KBM-7 (cell line): ENCODE results near the gene LBX1.

Experiments
- DNase-seq: peaks from one replicate; pipeline ENCODE4 v3.0.0-alpha.2; 2015
- in situ Hi-C: fragments of 300-500 bp; cut with MboI; formaldehyde crosslinking; loops from 2 replicates; pipeline ENCODE4 v1.14.3; 2020; ENCODE audit warnings: low sequenced_read_pairs, low pct_unique_long_range_greater_than_20kb, mixed read lengths

Gene LBX1

DNA sequence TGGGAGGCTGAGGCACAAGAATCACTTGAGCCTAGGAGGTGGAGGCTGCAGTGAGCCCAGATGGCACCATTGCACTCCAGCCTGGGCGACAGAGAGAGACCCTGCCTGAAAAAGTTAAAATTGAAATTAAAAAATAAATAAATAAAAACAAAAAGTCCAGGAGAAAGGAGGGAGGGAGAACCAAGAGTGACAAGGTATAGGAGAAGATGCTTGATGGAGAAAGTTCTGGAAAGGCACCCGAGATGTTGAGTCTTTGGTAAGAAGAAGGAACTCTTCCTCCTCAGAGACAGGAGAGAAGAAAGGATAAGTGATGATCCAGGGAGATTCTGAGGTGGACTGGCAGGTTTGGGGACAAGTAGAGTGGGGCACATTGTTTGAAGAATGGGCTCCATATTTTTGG is 17.4 kb upstream of the LBX1 start:
- DNase-seq: no peak
- in situ Hi-C loops: no loop called here

DNA sequence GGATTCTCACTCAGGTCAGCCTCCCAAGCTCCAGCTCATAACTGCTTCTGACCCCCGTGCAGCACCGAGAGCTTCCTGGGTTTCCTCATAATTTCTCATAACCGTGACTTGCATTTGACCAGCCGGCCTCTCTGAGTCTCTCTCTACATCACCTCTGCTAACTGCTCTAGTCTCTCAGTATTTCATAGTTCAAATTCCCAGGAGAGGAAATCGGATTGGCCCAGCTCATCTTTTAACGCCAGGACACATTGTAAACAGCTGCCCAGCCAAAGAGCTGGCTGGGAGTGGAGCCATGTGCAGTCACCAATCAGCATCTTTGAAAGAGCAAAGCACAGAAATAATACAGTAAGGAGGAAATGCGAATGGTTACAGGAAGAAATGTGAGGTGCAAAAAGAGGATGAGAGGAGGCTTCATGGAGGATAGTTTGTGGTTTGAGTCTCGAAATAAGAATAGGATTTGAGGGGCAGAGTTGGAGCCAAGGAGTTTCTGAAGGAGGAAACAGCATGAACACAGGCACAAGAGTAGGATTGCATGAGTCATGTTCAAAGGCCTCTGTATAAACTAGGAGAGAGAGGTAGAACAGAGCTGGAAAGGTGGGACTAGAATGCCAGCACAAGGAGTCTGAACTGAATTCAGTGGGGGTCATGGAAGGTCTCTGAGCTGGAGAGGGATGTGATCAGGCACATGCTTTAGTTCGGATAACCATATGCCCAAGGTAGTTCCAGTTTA is 15.2 kb upstream of the LBX1 start:
- in situ Hi-C loops: no loop called here
- no peak for DNase-seq

- in situ Hi-C loops: no loop called here
- no peak for DNase-seq
Measured at GRCh38 chr10:101241840-101242707, 12.8 kb upstream of the LBX1 start.

DNA sequence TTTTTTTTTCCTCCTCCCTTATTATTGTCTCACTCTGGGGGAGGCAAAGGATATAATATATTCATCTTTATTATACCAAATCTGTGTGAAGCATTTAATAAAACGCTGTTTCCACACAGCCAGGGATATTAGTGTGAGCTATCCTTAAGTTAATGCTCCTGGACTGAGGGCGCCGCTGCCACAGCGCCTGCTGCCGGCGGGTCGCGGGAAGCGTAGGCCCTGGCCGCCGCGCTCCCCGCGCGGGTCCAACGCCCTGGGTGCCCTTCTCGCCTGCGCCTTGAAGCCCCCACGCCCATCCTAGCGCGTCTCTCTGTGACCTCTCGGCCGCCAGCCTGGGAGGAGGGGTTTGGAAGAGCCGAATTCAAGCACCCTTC is 9.5 kb upstream of the LBX1 start:
- in situ Hi-C loops: no loop called here
- DNase-seq: no peak

DNA sequence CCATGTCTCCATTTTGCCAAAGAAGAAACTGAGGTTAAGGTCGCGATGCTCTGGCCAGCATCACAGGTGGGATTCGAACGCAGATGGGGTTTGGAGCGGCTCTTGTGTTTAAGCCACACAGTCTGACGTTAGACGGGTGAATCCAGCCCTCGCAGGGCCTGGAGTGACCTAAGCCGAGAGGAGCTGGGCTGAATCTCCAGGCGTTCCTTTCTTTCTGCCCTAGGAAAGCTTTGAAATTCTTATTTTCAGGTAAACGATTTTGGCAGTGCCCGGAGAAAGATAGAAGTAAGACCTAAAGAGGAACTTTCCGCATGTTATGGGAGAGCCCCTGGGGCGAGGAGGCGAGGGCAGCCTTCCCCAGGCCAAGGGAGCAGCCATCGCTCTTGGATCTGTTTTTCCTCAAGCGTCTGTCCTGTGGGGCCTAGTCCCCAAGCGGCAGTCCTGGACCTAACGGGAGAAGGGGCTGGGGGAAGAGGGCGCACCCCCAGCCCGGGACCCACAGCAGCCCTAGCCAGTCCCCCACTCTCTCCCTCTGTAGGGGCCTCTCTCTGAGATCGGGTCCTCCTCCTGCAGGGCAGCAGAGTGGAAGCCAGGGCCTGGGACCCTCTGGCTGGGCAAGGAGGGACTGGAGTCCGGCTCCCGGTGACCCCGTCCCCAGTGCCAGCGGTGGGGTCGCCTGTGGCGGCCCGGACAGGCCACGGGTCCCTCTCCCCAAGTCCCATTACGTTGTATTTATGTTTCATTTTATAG is 8.9 kb upstream of the LBX1 start:
- in situ Hi-C loops: no loop called here
- DNase-seq: no peak

- in situ Hi-C loops: no loop called here
- DNase-seq: no peak
Measured at GRCh38 chr10:101237081-101237981, 8.1 kb upstream of the LBX1 start.

DNA sequence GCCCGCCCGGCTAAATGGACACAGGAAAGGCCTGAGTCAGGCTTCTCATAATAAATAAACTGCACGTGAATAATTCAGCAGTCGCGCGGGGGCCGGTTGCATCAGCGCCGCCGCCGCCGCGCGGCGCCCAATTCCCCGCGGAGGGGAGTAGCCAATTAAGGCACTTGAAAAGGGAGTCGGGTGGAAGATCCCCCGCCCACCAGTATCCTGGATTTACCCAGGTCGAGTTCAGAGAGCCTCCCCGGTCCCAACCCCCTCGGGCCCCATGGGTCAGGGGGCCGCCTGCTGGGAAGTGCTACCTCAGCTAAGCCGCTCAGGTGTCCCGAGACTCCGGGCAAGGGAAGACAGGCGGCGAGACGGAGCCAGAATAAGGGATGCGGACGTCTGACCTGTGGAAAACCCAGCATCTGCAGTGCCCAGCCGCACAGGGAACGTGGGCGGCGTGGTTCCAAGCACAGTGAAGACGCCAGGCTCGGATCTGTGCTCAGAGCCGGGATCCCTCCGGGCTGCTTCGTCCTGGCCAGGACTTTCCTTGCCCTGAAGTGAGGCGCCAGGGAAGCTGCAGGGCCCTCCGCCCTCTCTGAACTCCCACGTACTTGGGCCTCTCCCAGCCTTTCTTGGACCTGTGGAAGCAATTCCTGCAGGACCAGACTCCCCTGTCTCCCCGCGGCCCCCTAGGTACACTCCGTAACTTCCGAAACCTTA is 7.3 kb upstream of the LBX1 start:
- in situ Hi-C loops: no loop called here
- DNase-seq: no peak

GRCh38 chr10:101235766-101236165 is 6.5 kb upstream of the LBX1 start:
- in situ Hi-C loops: no loop called here
- no peak for DNase-seq

DNA sequence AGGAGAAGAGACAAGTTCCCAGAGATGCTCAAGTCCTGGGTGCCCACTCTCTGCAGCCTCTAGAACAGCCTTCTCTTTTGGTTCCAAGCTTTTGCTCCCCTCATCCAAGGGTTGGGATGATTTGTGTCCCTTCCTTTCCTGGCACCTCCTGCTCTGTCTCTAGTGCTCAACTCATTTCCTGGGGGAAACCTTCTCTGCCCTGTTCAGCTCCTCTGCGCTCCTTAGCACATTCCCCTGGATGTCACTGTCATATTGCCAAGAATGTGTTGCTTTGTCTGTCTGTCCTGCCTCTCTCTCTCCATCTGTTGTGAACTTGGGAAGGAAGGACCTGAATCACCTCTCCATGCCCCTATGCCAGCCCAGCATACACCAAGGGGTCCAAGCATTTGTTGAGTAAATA is 5.1 kb upstream of the LBX1 start:
- in situ Hi-C loops: no loop called here

DNA sequence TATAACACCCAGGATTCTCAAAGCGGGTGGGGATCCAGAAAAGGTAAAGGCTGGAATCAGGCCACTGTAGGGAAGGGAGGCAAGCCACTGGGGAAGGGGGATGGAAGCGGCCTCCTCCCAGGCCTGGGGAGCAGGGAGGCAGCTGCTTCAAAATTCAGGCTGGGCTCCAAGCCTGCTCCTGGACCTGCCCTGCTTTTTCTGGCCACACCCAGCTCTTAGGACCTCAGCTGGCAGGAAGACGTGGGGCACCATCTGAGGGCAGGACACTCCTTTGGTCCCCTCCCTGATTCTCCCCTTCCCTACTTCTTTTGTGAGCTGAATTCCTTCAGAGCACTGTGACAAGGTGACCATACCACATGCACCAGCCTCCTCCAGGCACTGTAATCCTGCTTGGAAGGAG is 4.6 kb upstream of the LBX1 start:
- in situ Hi-C loops: no loop called here
- no peak for DNase-seq

More for the DNA sequence above, 5.1 kb upstream of the LBX1 start:
- no peak for DNase-seq

- in situ Hi-C loops: no loop called here
Measured at GRCh38 chr10:101233443-101233842, 4.2 kb upstream of the LBX1 start.

DNA sequence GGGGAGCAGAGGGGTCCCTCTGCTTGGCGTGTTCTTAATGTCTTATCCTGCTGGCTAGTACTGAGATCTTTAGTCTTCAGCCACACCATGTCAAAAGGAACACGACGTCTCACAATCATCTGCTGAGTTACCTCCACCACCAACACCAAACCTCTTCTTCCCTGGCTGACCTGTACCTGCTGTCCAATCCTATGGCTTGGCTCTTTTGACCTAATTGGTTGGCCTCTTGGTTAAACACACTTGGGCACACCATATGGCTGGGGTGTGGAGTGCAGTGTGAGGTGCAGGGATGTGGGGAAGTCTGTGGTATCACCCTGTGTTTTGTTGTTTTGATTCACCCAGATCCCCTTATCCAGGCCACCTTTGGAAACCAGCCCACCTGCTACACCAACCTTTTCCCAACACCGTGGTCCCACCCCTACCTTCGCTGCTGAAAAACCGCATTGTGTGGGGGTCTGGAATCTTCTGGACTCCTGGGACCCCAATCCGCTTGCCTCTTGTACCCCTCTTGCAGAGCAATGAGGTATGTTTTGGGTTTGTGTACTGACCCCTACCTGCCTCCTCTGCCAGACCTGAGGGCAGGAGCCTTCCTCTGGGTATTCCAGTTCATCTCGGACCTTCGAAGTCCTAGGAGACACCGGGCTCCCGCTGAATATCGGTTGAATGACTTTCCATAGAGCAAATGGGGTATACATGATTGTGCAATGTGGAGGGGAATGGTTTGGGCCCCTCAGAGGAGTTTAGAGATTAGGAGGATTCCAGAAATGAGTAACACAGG is 2.8 kb upstream of the LBX1 start:
- in situ Hi-C loops: no loop called here
- no peak for DNase-seq

More at GRCh38 chr10:101233443-101233842, 4.2 kb upstream of the LBX1 start:
- DNase-seq: no peak

- in situ Hi-C loops: no loop called here
- no peak for DNase-seq
Measured at GRCh38 chr10:101231092-101231491, 1.8 kb upstream of the LBX1 start.

DNA sequence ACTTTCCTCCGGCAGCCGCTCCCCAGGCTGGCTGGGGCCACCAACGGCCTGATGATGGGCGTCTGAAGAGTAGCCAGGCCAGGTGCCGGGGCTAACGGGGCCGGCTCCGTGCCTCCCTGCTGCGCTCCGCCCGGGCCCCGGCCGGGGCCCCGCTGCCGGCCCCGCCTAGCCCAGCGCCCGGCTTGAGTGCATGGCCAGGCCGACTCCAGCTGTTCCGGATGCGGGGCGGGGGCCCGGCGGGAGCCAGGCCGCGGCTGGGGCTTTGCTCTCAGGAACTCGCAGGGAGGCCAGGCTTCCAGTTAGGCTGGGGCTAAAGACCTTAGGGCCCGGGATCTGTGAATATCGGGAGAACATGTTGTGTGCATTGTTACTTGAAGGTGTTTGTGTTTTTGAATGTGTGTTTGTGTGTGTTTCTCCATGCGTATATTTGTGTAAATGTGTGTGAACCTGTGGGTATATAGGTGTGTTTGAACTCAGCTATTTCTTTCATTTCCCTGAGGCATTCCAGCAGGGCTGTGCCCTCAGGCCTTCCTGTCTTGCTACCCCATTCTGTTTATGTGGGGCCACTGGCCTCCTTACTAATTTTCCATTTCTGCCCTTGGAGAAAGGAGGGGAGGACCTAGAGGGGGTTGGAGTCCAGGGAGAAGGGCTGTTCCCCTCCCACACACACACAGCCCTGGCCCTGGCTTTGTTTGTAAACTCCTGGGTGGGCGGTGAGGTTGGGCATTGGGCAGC is 1.1 kb upstream of the LBX1 start:
- in situ Hi-C loops: no loop called here

GRCh38 chr10:101228966-101229265 is 347 bp downstream of the LBX1 start:
- in situ Hi-C loops: no loop called here
- DNase-seq: no peak

More for the DNA sequence above, 1.1 kb upstream of the LBX1 start:
- DNase-seq: no peak

GRCh38 chr10:101228153-101228965 is 904 bp downstream of the LBX1 start:
- DNase-seq: no peak
- in situ Hi-C loops: no loop called here
